ENCODE data around the gene TNNI3.

- TF ChIP-seq CTCF (IDR thresholded peaks at IDR 0.05 in 4 of 5, conservative IDR thresholded peaks at IDR 0.05 in 1 of 5) (no peak), POLR2A (IDR thresholded peaks at IDR 0.05) (no peak)
These were observed 50.9 kb downstream of the TNNI3 start for GRCh38 chr19:55106591-55106990.
